CD4-positive, alpha-beta T cell treated with Interleukin-4 for 1 hour (primary cell): Measurements from ENCODE around the gene PGM1.

Source experiments
- DNase-seq, 2 donors: peaks; one replicate each; pipeline ENCODE4 v3.0.0-alpha.2; 2020 to 2022

The PGM1 gene

GRCh38 chr1:63705078-63705477 lies 111.9 kb downstream of the PGM1 start:
- DNase-seq = no peak

DNA sequence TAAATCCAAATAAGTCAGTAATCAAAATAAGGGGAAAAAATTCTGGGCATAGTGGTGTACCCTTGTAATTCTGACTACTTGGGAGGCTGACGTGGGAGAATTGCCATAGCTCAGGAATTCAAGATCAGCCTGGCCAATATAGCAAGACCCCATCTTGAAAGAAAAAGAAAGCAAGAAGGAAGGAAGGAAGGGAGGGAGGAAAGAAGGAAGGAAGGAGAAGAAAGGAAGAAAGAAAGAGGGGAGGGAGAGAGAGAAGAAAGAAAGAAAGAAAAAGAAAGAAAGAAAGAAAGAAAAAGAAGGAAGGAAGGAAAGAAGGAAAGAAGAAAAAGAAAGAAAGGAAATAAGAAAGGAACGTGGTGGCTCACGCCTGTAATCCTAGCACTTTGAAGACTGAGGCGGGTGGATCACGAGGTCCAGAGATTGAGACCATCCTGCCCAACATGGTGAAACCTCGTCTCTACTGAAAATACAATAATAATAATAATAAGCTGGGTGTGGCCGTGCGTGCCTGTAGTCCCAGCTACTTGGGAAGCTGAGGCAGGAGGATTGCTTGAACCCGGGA lies 116.1 kb downstream of the PGM1 start:
- DNase-seq = no peak
